PFSK-1 (cell line): ENCODE data around the gene PDE2A.

Experiments
- FOXP2 ChIP-seq: optimal IDR thresholded peaks from 2 replicates; pipeline ENCODE3; 2011; ENCODE audit warnings: borderline replicate concordance, control low read depth, inconsistent platforms; ENCODE audit not compliant: insufficient read depth; ENCODE audit errors: extremely low read length, extremely low read depth
- POLR2AphosphoS5 ChIP-seq: IDR thresholded peaks from 2 replicates; pipeline ENCODE4 v1.6.1; 2012; ENCODE audit warnings: low read depth, mild to moderate bottlenecking, control low read depth, low read length, moderate library complexity
- REST ChIP-seq, 2 experiments: IDR thresholded peaks; 2 replicates each; pipeline versions ENCODE4 v1.6.1 to v1.8.0; 2011 to 2012; ENCODE audit warnings: low read depth in 2 of 2, low read length in 2 of 2, control low read depth in 1 of 2, inconsistent platforms in 1 of 2, mild to moderate bottlenecking in 1 of 2, moderate library complexity in 1 of 2; ENCODE audit not compliant: insufficient read depth in 1 of 2
- SIN3A ChIP-seq: IDR thresholded peaks from 2 replicates; pipeline ENCODE4 v1.6.1; 2012; ENCODE audit warnings: mild to moderate bottlenecking, low read length, moderate library complexity, borderline replicate concordance; ENCODE audit not compliant: insufficient read depth
- TAF1 ChIP-seq: IDR thresholded peaks from 2 replicates; pipeline ENCODE4 v1.6.1; 2012; ENCODE audit warnings: low read length, control low read depth, borderline replicate concordance; ENCODE audit not compliant: insufficient read depth

The PDE2A gene

DNA sequence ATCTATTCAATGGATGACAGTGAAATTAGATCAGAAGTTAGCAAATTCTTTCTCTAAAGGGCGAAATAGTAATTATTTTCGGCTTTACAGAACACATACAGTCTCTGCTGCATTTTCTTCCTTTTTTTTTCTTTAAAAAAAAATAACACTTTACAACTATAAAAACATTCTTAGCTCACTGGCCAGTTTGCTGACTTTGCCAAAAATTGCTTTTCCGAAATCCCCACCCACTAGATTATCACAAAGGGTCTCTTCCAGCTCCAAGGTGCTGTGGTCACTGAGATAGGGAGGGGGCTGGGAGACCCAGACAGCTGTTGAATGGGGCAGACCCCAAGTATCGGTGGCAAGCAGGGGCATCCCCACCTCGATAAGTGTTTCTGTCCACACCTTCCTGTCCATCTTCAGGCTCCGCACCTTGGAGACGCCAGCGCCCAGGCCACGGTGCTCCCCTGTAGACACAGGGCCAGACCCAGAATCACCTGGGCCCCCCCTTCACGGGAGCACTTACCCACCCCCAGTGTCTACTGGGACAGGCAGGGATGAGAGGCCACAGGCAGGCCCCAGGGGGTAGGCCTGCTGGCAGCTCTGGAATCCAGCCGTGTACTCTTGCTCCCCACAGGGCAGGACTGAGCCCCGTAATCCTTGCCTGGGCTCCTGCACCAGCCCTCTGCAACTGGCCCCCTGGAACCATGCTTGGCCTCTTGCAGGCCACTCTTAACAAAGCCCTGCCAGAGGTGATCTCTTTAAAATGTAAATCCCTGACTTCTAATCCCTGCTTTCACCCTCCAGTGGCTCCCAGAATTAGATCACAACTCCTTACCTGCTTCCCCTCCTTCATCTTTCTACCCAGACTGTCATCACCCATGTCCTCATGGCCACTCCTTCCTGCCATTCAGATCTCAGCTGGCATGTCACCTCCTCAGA lies 31.5 kb upstream of the PDE2A start:
- TF ChIP-seq POLR2AphosphoS5 = no peak
- no peak for TF ChIP-seq FOXP2
- no peak for TF ChIP-seq REST (IDR thresholded peaks at IDR 0.05; ENCODE audit: insufficient read depth in 1 of 2, low read depth in 2 of 2, low read length in 2 of 2)
- TF ChIP-seq TAF1 = no peak
- TF ChIP-seq SIN3A = no peak

DNA sequence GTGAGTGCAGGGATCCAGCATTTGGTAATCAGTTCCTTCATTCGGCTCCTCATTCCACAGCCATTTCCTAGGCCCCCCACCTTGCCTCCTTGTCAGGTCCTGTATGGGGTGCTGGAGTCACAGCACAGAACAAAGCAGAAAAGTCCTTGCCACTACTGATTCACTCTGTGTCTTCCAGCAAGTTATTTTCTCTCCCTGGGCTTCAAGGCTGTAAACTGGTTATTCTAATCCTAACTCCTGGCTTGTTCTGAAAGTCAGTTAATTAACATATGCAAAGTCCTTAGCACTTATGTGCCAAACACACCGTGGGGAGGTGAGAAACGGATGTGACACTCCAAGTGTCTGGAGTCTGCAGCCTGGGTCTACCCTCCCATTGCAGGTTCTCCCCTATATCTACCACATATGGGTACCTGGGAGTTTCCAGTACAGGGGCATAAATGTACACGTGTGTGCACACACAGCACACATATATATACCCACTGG lies 30.6 kb upstream of the PDE2A start:
- TF ChIP-seq POLR2AphosphoS5 (no peak), SIN3A (no peak), FOXP2 (no peak), REST (IDR thresholded peaks at IDR 0.05; ENCODE audit: insufficient read depth in 1 of 2, low read depth in 2 of 2, low read length in 2 of 2) (no peak), TAF1 (no peak)

DNA sequence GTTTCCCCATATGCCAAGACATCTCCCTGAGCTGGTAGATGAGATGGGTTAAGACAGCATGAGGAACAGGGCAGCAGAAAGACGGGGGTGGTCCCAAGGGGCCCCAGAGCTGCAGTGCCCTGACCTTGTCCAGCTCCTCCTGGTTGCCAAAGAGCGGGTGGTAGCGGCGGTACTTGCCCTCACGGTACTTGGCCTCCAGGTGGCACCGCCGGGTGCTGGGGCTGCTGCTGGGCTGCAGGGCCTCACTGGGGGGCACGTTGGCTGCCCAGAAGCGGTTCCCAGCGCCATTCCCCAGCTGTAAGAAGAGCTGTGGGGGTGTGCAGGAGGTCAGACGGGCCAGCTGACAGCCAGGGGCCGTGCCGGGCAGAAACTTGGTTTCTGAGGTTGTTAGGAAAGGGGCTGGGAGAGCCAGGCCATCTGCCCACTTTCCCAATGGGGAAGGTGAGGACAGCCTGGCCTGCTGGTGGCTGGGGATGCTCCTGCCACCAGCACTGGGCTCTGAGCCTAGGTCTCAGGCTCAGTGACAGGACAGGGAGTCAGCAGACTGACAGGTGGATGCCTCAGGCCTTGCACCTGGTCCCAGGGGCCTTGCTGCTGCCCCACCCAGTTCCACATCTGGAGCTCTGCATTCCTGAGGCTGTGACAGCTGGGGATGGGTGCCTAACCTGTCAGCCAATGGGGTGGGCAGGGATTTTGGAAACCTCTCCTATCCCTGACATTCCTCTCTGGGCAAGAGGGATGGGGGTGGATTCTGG lies 30.0 kb upstream of the PDE2A start:
- TF ChIP-seq REST (IDR thresholded peaks at IDR 0.05; ENCODE audit: insufficient read depth in 1 of 2, low read depth in 2 of 2, low read length in 2 of 2) (no peak), SIN3A (no peak), TAF1 (no peak), FOXP2 (no peak), POLR2AphosphoS5 (no peak)

- no peak for TF ChIP-seq FOXP2
- no peak for TF ChIP-seq REST (IDR thresholded peaks at IDR 0.05; ENCODE audit: insufficient read depth in 1 of 2, low read depth in 2 of 2, low read length in 2 of 2)
- no peak for TF ChIP-seq SIN3A
- no peak for TF ChIP-seq TAF1
- no peak for TF ChIP-seq POLR2AphosphoS5
These were observed 29.2 kb upstream of the PDE2A start for GRCh38 chr11:72703267-72704008.
